ENCODE results near the gene PITRM1. TPM values are rescaled to one million over a fixed set of nuclear protein-coding genes. Genes with fewer than 3 reads are reported as not detected.
"Not testable (repeated sequence)": the region's sequence is repeated elsewhere in the genome, so short reads cannot be mapped to it uniquely, and the experiment has no call there.

The PITRM1 gene
- polyA plus RNA-seq, 4 donors: 61.8 to 83.6 (median 61.9) TPM

DNA sequence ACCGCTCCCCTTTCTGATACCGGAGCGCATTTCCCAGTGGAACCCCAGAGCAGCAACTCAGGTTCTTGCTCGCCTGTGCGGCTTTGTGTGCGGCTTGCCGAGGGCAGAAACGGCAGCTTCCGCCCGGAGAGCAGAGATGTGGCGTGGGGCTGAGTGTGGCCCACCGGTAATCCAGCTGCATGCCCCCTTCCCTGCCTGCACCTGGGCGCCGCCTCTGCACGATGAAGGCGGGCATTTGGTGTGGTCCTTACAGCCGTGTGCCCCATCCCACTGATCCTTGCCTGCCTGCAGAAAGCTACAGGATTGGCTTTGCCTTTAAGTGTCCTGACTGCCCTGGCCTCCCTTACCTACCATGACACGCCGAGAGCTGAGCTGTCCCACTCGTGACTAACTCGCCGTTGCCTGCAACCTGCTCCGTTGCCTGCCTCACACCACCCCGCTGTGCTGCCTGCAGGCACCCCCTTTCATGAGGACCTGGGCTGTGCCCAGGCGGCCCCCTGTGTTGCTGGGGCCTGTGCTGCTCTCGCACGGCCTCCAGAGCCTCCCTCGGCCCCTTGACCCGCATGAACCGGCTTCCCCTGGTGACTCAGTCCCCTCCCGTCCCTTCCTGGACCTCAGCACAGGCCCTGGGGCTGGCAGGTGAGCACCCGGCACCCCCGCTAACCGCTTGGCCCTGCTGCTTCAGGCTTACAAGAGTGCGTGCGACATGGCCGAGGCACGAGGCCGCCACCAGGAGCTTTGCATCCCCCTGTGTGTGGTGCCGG, 48.0 kb downstream of the PITRM1 start:
- DNase-seq (ENCODE audit: low read depth in 4 of 4, low spot score in 2 of 4): no peak

DNA sequence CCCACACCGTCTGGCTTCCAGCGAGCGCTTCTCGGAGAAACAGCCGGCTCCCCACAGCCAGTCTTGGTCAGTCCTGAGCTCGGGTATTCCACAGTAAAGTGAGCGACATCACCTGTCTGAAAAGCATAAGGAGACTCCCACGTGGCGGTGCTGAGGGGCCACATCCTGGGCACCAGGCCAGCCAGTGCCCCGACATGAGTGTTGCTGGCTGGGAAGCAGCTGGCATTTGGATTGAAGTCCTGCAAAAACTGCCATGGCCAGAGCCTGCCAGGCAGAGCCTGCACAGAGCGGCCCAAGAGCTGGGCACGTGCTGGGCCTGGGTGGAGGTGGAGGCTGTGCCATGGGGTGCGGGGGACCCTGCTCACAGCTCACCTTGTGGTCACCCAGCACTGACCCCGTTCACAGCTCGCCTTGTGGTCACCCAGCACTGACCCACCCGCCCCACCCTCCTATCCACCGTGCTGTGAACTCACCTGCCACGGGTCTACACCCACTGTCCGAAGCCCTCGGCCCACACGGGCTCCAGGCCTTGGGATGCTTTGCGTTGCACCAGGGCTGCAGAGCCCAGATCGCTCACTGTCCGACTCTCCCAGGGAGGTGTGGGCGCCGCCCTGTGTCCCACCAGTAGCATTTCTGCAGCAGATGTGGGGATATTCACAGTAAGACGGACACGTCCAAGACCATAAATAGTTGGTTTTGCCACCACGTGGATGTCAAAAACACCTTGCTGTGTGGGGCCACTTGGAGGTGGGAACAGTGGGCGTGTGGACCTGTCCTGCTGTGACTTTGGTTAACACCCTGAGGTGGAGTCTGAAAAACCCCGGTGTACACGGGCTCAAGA, 48.8 kb downstream of the PITRM1 start:
- DNase-seq (ENCODE audit: low read depth in 4 of 4, low spot score in 2 of 4): no peak

DNA sequence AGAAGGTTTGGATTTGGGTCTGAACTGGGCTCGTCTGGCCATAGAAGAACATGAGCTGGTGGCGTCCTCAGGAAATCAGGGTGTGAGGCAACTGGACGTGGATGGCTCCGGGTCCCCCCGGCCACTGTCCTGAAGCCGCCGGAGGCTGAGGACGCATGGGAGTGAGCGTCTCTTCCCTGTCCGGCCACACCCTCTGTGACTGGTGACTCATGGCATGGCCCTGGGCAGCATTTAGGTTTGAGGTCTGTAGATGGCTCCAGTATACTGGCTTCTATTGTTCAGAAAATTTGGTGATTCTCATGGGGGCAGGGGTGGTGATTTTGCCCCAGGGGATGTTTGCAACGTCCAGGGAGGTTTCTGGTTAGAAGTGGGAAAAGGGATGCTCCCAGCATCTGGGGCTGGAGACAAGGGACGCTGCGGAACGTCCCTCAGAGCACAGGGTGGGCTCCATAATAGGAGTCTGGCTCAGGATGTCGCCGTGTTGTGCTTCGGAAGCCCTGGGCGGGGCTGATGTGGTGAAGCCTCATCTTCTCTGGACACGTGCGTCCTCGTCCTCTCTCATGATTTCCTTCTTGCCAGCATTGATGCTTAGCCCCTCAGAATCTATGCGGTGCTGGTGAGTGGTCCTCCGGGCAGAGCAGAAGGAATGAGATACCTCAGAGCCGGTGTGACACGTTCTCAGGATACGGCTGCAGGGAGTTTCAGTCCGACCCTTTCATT, 49.9 kb downstream of the PITRM1 start:
- no peak for DNase-seq (ENCODE audit: low read depth in 4 of 4, low spot score in 2 of 4)

DNA sequence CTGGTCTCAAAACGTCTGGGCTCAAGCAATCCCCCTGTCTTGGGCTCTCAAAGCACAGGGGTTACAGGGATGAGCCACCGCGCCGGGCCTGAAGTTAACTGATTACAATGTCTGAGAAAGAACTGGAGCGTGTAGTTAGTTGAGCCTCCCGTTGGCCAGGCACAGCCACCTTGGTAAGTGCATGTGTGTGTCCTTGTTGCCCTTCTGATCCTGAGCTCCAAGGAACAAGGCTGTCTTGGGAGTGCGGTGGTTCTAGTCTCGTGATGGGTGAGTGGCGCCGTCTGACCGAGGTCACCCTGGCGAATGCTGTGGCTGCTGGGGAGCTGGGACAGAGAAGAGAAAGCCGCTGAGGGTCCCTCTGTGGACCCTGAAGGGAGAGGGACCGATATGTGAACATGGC, 50.5 kb downstream of the PITRM1 start:
- DNase-seq (ENCODE audit: low read depth in 4 of 4, low spot score in 2 of 4): no peak

DNA sequence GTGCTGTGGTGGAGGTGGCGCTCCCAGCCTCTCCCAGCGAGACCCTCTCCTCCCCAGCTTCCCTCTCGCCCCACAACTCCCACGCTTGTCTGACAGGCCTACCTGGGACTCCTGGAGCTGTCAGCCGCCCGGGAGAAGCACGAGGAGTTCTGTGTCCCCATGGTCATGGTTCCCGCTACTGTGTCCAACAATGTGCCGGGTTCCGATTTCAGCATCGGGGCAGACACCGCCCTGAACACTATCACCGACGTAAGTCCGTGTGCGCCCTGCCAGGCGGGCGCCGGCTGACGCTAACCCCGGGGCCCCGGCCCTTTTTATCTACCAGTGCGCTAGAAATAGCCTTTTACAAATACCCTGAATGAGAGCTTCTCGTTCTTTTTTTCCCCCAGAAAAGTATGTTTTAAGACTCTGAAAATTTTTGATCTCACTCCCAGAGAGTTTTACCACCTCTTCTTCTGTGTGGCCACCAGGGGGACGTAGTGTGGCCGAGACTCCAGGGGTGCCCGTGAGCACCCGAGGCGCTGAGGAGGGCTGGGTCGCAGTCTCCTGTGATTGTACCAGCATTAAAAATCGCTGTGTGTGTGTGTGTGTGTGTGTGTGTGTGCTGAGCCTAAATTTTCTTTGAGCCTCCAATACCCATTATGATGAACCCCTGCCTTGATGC, 52.7 kb downstream of the PITRM1 start:
- no peak for DNase-seq (ENCODE audit: low read depth in 4 of 4, low spot score in 2 of 4)

DNA sequence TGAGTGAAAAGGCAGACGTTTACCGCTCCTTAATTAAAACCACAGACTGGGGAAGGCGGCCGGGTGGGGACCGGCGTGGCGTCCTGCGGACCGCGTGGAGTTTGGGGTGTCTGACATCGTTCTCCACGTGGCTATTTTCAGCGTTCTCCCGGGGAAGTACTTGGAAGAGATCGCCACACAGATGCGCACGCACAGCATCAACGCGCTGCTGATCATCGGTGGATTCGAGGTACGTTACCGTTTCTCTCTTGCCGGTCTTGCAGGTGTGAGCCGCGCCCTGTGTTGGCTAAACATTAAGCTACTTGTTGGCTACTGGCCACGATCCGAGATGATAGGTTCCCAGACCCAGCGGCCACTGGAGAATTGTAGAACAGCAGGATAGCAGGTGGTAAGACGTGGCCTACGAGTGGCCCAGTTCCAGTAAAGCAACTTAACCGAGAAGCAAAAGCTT, 53.9 kb downstream of the PITRM1 start:
- DNase-seq (ENCODE audit: low read depth in 4 of 4, low spot score in 2 of 4): no peak

DNA sequence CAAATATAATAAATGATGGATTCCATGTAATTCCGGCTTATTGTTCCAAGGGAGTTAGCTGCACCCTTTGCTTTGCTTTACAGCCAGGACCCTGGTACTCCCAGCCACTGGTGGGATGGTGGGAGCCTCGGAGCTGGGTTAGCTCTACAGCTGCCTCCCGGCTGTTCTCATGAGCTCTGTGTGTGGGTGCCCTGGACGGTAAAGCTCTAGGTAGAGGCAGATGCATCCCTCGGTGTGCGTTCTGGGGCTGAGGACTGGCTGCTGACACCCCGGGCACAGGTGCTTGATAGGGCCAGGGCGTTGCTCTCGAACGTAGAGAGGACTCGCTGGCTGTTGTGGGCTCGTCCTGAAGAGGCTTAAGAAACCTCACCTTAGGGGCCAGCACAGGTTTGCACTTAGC, 55.1 kb downstream of the PITRM1 start:
- no peak for DNase-seq (ENCODE audit: low read depth in 4 of 4, low spot score in 2 of 4)

DNA sequence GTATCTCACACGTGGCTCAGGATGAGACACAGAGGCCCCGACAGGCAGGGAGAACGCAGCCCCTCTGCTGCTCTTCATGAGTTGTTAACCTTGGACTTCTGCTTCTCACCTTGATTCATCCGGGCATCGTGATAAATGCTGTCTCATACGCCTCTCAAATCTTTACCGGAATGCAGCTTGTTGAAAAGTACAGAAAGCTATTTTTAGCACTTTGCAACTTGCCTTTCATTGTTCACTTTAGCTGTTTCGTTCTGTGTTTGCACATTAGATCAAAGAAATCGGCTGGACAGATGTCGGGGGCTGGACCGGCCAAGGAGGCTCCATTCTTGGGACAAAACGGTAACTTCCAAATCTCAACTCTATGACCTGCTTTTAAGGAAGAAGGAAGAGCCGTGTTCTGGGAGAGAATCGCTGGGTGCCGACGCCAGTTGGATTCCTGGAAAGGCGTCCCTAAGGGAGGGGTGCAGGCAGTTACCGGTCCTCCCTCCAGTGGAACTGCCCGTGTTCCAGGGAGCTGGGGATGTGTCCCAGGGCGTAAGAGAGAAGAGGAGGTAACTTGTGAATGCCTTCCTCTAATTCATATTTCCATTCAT, 56.0 kb downstream of the PITRM1 start:
- no peak for DNase-seq (ENCODE audit: low read depth in 4 of 4, low spot score in 2 of 4)

DNA sequence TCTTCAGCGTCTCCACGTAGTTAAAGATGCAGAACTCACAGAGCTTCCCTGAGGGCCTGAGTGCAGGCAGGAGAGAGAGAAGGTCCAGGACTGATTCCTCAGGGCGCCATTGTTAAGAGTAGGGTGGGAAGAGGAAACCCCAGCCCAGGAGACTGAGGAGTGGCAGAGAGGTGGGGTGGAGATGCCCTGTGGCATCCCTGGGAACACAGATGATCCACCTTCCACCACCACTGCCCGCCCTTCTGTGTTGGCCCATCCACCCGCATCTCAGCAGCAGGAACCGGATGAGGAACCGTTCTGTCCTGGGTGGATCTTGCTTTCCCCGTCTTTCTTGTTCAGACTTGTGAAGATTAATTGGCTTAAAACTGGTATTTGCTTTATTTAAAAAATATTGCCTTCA, 56.9 kb downstream of the PITRM1 start:
- no peak for DNase-seq (ENCODE audit: low read depth in 4 of 4, low spot score in 2 of 4)

DNA sequence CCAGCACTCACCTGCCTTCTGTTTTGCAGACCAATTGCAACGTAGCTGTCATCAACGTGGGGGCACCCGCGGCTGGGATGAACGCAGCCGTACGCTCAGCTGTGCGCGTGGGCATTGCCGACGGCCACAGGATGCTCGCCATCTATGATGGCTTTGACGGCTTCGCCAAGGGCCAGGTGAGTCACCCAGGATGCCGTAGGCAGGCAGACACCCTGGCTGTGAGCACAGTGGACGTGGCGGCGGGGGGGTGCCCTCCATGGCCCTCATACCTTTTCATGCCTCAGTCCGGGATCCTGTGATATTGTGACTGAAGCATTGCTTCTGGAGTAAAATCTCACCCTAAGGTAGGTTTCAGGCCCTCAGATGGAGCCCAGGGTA, 59.2 kb downstream of the PITRM1 start:
- no peak for DNase-seq (ENCODE audit: low read depth in 4 of 4, low spot score in 2 of 4)

DNA sequence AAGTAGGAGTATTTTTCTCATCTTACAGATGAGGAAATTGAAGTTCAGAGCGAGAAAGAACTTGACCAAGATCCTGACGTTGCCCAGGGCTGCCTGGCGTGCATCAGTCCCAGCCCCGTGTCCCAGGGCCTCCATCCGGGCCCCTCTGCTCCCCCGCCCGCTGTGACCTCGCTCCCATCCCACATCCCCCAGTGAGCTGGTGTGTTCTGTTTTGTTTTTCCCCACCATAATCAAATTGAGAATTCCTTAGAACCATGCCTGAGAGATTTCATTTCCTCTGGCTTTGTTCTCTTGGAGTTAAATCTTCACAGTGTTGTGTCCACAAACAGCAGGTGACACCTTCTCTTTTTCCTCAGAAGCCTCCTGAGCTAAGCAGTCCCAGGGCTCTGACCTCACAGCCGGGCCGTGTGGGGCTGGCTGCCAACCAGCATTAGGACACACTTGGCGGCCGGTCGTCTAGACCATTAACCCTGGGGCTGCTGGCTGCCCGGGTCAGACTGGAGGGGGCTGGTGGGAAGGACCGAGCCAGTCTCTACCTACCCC, 60.9 kb downstream of the PITRM1 start:
- peak in 2 of 4 donors; percentile 48 to 56 for DNase-seq (ENCODE audit: low read depth in 4 of 4, low spot score in 2 of 4)

DNA sequence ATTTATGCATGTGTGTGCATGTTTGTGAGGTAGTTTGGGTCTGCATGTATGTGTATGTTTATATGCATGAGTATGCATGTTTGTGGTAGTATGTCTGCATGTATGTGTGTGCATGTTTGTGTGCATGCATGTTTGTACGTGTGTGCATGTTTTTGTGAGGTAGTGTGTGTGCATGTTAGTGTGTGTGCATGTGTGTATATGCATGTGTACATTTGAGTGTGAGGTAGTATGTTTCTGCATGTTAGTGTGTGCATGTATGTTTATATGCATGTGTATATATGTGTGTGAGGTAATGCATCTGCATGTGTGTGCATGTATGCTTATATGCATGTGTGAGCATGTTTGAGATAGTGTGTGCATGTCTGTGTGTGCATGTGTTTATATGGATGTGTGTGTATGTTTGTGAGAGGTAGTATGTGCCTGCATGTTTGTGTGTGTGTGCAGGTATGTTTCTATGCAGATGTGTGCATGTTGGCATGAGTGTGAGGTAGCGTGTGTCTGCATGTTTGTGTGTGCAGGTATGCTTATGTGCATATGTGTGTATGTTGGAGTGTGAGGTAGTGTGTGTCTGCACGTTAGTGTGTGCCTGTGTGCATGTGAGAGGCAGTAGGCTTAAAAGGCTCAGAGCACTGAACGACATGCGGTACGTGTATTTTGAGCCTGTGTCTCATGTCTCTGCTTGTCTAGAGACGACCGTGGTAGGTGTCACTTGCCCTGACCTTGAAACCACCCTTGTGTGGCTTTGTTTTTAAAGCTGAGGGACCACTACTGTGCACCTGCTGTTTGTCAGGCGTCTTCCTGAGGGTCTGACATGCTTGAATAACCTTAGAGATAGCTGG, 61.6 kb downstream of the PITRM1 start:
- no peak for DNase-seq (ENCODE audit: low read depth in 4 of 4, low spot score in 2 of 4)

DNA sequence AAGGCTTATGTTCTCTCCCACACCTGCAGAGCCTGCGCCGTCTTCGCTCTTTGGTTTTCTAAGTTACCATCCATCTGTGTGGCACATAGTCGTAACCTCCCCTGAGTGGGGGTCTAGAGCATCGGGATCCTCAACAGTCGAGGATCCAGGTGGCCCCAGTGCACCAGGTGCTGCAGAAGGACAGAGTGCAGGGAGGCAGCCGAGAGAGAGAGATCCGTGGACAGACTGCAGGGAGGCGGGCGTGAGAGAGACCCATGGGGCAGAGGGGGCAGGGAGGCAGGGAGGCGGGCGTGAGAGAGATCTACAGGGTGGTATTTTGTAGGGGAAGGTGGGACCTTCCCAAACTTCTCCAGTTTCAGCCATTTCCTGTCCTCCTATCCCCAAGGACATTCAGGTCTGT, 62.9 kb downstream of the PITRM1 start:
- DNase-seq (ENCODE audit: low read depth in 4 of 4, low spot score in 2 of 4): no peak

DNA sequence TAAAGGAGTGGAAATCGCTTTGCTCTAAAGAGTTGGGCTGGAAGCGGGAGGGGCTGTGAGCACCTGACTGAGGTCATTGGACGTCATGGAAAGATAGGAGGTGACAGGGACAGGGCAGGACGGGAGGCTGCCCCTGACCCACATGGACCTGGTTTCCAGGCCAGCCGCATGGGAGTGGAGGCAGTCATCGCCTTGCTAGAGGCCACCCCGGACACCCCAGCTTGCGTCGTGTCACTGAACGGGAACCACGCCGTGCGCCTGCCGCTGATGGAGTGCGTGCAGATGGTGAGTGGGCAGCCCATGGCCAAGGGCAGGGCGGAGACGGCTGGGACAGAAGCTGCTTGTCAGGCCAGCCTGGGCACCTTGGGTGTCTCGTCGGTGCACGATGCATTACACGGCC, 63.4 kb downstream of the PITRM1 start:
- no peak for DNase-seq (ENCODE audit: low read depth in 4 of 4, low spot score in 2 of 4)

DNA sequence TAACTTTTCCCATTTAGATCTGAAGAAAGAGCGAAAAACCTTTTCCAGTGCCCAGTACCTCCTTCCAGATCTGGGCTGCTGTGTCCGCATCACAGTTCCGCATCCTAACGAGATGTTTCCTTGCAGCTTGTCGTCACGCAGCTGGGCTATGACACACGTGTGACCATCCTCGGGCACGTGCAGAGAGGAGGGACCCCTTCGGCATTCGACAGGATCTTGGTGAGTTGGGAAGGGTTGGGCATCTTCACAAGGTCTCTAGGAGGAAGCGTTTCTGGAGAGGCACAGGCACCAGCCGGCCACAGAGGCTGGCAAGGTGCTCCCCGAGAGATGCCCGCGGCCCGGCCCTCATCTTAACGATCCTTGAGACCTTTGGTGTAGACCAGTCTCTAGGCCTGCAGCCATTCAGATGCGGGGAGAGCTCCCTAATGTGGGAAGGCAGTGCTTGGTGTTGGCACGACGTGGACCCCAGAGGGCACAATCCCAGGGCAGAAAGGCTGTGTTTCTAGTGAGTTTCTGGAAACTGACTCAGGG, 63.9 kb downstream of the PITRM1 start:
- no peak for DNase-seq (ENCODE audit: low read depth in 4 of 4, low spot score in 2 of 4)

DNA sequence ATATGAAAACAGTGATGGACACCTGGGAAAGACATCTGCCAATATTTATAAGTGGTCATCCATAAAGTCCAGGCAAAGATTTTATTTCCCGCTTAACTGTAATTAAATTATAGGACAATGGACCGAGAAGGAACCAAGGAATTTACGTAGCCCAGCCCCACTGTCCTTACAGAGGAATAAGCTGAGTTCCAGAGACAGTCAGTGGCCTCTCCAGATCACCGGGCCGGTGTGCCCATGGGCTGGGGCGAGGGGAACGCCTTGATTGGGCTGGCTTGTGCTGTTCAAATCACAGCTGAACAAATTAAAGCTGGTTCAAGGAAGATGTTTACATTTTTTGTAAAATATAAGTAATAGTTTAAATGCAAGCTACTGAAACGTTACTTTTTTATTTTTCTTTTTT, 64.5 kb downstream of the PITRM1 start:
- DNase-seq (ENCODE audit: low read depth in 4 of 4, low spot score in 2 of 4): no peak

DNA sequence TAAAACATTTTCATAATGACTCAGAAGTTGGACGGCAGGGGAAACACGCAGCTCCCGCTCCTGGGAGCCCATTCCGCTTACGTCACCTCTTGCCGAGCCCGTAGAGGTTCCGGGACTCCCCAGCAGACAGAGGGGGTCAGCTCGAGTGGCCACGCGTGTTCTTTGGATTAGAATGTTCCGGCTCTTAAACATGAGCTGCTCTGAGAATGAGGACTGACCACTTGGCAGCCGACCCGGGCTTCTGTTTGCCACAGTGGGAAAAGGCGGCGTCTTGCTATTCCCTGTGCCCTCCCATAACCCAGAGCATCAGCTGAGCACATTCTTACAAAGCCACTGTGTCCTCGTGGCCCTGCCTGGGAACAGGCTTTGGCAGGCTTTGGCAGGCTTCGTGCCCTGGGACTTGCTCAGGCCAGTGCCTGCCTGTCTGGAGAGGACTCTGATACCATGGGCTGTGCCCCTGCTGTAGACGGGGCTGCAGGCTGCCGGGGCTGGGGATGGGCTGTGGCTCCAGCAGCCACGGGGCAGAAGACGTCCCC, 65.1 kb downstream of the PITRM1 start:
- no peak for DNase-seq (ENCODE audit: low read depth in 4 of 4, low spot score in 2 of 4)

DNA sequence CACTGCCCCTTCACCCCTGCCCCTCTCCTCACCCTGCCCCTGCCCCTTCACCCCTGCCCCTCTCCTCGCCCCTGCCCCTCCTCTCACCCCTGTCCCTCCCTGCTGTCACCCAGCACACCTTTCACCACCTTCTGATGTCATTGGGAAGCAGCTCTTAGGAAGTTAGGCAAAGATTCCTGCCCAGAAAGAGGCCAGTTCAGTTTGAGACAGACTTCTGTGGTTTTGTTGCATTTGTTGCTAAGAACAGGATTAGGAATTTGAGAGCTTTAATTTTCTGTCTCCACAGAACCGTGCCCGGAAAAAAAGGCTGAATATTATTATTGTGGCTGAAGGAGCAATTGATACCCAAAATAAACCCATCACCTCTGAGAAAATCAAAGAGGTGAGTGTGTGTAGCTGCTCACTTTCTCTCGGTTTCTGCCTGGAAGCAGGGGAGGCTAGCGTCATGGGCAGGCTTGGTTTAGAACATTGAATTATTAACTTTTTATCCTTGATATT, 65.6 kb downstream of the PITRM1 start:
- no peak for DNase-seq (ENCODE audit: low read depth in 4 of 4, low spot score in 2 of 4)

DNA sequence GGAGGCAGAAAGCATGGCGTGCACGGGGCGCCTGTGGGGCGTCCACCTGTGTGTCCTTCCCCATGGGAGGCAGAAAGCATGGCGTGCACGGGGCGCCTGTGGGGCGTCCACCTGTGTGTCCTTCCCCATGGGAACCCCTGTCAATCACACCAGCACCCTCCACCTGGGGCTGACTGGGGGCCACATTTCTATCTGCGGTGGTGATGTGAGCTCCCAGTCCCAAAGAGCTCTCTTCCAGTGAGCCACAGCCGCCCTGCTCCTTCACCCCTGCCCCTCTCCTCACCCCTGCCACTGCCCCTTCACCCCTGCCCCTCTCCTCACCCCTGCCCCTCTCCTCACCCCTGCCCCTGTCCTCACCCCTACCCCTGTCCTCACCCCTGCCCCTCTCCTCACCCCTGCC, 66.3 kb downstream of the PITRM1 start:
- not testable (repeated sequence) for DNase-seq (ENCODE audit: low read depth in 4 of 4, low spot score in 2 of 4)
